Retinal pigment epithelial cell (primary cell): ENCODE results near the gene SP8.

ENCODE experiments used
- DNase-seq: peaks from one replicate; pipeline ENCODE4 v3.0.0-alpha.2; 2010; ENCODE audit warnings: low read depth
- H3K4me3 ChIP-seq: 2 replicates; pipeline ENCODE4 v1.5.1; 2011; ENCODE audit warnings: mild to moderate bottlenecking, low read length, control low read depth, moderate library complexity
- CTCF ChIP-seq: conservative IDR thresholded peaks from 2 replicates; pipeline ENCODE4 v1.5.1; 2011; ENCODE audit warnings: low read depth, low read length, control low read depth, inconsistent platforms

The SP8 gene

DNA sequence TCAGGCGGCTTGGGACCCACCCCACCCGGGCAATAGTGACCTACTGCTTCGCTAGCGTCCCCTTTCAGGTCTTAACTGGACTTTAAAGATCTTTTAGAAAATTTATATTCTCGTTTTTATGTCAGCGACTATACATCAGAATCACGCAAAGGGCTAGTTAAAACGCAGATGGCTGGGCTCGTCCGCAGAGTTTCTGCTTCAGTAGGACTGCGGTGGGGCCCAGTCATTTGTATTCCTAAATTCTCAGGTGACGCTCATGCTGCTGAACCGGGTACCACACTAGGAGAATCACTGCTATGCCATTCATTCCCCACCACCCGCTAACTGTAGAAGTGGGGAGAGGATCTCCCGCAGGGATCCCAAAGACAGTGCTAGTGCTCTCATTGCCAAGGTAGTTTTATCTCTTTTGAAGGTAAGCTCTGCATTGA is 12.0 kb upstream of the SP8 start:
- no peak overlapping the region for H3K4me3 ChIP-seq
- no peak for DNase-seq
- no peak for TF ChIP-seq CTCF

- H3K4me3 ChIP-seq, result peak overlapping the region; percentile 46
- no peak for DNase-seq
Observed at GRCh38 chr7:20798081-20798693, 11.5 kb upstream of the SP8 start.

DNA sequence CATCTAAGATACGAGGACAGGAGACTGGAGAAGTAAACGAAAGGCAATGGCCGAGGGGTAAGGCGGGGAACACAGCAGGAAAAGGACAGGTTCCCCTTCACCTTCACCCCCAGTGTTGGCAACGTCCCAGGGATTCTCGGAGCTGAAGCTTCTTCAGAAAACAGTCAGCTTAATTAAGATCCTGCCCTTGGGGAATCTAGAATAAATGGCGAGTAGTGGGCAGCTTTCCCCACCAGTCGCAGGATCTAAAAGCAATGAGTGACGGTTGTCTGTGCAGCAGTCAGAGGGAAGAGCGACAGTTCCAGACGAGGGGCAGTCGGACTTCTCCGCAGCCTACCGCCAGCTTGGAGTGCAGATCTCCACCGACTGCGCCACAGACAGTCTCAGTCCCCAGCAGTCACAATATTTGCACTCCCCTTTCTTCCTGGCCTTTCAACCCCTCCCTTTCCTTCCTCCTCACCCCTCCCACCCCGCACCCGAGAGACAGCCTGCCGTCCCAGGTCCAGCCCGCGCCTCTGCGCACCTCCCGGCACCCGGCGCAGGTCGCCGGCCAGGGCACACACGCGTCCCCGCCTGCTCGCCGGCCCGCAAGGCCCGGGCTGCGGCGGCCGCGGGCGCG is 10.9 kb upstream of the SP8 start:
- TF ChIP-seq CTCF, result no peak
- H3K4me3 ChIP-seq, result peak overlapping the region; percentile 46
- no peak for DNase-seq

More at GRCh38 chr7:20798081-20798693, 11.5 kb upstream of the SP8 start:
- TF ChIP-seq CTCF, result no peak

- no peak for DNase-seq
- TF ChIP-seq CTCF, result no peak
- no peak overlapping the region for H3K4me3 ChIP-seq
Observed at GRCh38 chr7:20797042-20797461, 10.4 kb upstream of the SP8 start.

GRCh38 chr7:20796500-20796899 is 9.8 kb upstream of the SP8 start:
- H3K4me3 ChIP-seq, result no peak overlapping the region
- no peak for TF ChIP-seq CTCF
- DNase-seq, result no peak

DNA sequence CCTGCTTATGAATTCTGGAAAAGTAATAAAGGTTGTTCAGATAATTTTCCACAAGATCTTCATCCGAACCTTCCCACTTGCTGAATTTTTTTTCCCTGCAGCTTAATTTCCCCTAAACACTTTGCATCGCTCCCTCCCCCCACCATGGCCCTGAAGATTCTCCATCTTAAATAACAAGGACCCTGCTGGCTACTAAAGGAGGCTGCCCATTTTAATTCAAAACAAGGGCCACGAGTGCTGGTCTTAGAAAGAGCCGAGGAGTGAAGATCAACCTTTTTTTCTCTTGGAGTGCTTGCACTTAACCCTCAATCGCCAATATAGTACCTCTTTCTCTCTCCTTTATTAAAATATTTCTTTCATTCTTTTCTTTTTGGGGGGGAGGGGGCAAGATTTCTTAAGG is 9.2 kb upstream of the SP8 start:
- no peak overlapping the region for H3K4me3 ChIP-seq
- no peak for DNase-seq
- no peak for TF ChIP-seq CTCF

DNA sequence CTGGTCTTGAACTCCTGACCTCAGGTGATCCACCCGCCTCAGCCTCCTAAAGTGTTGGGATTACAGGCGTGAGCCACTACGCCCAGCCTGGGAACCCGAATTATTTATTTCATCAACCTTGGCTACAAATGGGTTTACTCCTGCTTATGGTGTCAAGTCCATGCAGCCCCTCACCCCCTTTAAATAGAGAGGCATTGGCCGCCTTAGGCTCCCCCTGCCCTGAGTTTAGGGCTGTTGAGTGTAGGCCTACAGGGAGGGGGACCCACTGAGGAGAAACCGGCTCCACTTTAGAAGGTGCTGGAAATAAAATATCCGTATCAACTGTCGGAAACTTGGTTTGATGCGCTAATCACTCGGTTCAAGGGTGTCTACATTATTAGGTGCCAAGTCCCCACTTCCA is 8.7 kb upstream of the SP8 start:
- no peak for TF ChIP-seq CTCF

More for the DNA sequence above, 8.7 kb upstream of the SP8 start:
- no peak for DNase-seq
- H3K4me3 ChIP-seq, result no peak overlapping the region
